Osteocyte (in vitro differentiated cells): Measurements from ENCODE around the gene CBX4. TPM values are rescaled to one million over a fixed set of nuclear protein-coding genes. Genes with fewer than 3 reads are reported as not detected.

Experiments used
- DNase-seq: peaks from one replicate; pipeline ENCODE4 v3.0.0; 2021; ENCODE audit warnings: mixed read lengths; ENCODE audit not compliant: unreplicated experiment; ENCODE audit errors: extremely low spot score
- H3K27ac Mint-ChIP-seq: one replicate; pipeline ENCODE4 v1.8.0; 2021; ENCODE audit warnings: mild to moderate bottlenecking, mixed read lengths; ENCODE audit not compliant: unreplicated experiment
- H3K27me3 Mint-ChIP-seq: one replicate; pipeline ENCODE4 v1.8.0; 2021; ENCODE audit warnings: mixed read lengths; ENCODE audit not compliant: unreplicated experiment
- H3K36me3 Mint-ChIP-seq: one replicate; pipeline ENCODE4 v1.8.0; 2021; ENCODE audit warnings: mixed read lengths; ENCODE audit not compliant: unreplicated experiment
- H3K4me1 Mint-ChIP-seq: one replicate; pipeline ENCODE4 v1.8.0; 2021; ENCODE audit warnings: mixed read lengths; ENCODE audit not compliant: unreplicated experiment
- H3K4me3 Mint-ChIP-seq: one replicate; pipeline ENCODE4 v1.8.0; 2021; ENCODE audit warnings: mild to moderate bottlenecking, moderate library complexity, mixed read lengths; ENCODE audit not compliant: unreplicated experiment
- H3K9me3 Mint-ChIP-seq: one replicate; pipeline ENCODE4 v1.8.0; 2021; ENCODE audit warnings: mixed read lengths; ENCODE audit not compliant: unreplicated experiment
- total RNA-seq: library from RNA; stranded (reverse); gene quantifications from 2 replicates; pipeline ENCODE4 v1.2.1, GENCODE V29; 2021
- TF ChIP-seq, protein P1 (sequence below): fragments of 200-600 bp; sonication (generic); IDR thresholded peaks from 2 replicates; pipeline ENCODE4 v1.5.0; 2021; ENCODE audit warnings: antibody characterized with exemption, mild to moderate bottlenecking, moderate library complexity

The CBX4 gene
- total RNA-seq, 1 donor from 2014 or later: 23.2 TPM

DNA sequence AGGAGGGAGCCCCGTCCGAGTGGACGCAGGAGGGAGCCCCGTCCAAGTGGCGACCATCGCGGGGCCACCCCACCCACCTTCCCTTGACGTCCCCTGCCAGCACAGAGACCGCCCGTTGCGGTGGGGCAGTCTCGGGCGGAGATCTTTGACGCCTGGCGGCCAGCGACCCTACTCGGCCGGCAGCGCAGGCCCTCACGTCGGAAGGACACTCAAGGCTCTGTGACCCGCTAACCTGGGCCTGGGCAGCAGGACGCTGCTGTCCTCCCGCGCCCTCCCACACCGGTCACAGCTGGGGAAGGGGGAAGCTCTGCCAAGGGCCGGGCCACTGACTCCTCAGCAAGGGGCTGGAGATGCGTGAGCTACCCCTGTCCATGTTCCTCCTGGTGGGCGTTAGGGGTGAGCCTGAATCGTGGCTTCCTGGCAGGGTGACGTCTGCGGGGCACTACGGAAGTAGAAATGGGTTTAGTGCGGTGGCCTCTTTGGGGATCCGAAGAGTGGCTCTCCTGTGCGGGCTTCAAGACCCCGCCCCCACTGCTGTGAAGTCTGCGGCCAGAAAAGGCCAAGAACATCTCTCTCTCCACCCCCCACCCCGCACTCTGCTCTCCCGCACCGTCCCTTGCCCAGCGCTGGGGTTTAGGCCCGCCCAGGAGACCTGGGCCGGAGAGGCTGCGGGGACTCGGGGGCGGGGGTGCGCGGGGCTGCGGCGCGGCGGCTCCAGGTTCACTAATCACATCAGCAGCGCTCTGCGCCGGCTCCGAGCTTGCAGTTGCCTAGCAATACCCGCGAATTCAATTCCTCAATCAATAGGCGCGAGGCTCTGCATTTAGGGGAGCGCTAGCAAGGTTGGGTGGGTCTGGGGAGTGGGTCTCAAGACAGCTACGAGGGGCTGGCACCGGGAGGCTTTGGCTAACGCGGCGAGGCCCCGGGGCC is 48.2 kb downstream of the CBX4 start:
- TF ChIP-seq, protein P1, sequence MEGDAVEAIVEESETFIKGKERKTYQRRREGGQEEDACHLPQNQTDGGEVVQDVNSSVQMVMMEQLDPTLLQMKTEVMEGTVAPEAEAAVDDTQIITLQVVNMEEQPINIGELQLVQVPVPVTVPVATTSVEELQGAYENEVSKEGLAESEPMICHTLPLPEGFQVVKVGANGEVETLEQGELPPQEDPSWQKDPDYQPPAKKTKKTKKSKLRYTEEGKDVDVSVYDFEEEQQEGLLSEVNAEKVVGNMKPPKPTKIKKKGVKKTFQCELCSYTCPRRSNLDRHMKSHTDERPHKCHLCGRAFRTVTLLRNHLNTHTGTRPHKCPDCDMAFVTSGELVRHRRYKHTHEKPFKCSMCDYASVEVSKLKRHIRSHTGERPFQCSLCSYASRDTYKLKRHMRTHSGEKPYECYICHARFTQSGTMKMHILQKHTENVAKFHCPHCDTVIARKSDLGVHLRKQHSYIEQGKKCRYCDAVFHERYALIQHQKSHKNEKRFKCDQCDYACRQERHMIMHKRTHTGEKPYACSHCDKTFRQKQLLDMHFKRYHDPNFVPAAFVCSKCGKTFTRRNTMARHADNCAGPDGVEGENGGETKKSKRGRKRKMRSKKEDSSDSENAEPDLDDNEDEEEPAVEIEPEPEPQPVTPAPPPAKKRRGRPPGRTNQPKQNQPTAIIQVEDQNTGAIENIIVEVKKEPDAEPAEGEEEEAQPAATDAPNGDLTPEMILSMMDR: no peak
- no peak for DNase-seq
- Mint-ChIP-seq H3K36me3 (no peaks in the 10 kb centered on the region), H3K27ac (no peak overlapping the region), H3K4me3 (no peak overlapping the region), H3K4me1 (peaks cover 23% of the 10 kb centered on the region), H3K9me3 (no peaks in the 10 kb centered on the region), H3K27me3 (peaks cover 43% of the 10 kb centered on the region)

DNA sequence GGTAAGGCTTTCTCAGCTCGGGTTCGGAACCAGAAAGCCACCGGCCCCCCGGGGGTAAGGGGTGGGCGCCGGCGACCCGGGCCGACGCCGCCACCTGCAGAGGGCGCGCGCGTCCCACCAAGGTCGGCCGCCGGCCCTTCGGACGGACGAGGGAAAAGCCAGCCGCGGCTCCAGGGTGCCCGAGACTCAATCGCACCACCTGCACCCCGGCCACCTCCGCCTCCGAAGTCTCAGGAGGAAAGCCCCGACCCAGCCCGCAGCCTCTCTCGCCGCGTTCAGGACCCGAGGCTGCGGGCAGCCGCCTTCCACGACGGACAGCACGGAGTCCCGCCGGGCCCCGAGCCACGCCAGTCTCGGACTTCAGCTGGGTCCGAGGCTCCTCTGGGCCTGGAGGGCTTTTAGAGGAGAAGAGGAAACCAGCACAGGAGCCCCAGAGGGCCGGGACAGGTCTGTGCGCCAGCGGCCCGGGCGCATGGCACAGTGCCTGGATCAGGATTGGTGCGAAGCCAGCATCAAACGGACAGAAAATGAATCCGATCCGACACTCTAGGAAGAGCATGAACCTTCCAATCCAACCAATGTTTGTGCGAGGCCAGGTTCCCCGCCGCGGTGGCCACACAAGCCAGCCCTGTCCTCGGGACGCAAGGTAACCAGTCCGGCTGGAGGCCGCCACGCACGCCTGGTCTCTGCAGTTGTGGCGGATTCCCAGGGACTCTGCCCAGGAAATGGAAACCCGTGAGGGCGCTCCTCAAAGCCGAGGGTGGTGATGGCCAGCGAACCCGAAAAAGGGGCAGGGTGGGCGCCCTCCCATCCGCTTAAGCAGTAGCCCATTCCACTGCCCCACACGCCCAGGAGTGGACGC is 49.1 kb downstream of the CBX4 start:
- Mint-ChIP-seq H3K27ac (no peak overlapping the region), H3K27me3 (peaks cover 43% of the 10 kb centered on the region), H3K4me3 (no peak overlapping the region), H3K9me3 (no peaks in the 10 kb centered on the region), H3K36me3 (peaks cover 3% of the 10 kb centered on the region), H3K4me1 (peaks cover 18% of the 10 kb centered on the region)
- DNase-seq: no peak
- TF ChIP-seq, protein P1: peak; percentile 83

DNA sequence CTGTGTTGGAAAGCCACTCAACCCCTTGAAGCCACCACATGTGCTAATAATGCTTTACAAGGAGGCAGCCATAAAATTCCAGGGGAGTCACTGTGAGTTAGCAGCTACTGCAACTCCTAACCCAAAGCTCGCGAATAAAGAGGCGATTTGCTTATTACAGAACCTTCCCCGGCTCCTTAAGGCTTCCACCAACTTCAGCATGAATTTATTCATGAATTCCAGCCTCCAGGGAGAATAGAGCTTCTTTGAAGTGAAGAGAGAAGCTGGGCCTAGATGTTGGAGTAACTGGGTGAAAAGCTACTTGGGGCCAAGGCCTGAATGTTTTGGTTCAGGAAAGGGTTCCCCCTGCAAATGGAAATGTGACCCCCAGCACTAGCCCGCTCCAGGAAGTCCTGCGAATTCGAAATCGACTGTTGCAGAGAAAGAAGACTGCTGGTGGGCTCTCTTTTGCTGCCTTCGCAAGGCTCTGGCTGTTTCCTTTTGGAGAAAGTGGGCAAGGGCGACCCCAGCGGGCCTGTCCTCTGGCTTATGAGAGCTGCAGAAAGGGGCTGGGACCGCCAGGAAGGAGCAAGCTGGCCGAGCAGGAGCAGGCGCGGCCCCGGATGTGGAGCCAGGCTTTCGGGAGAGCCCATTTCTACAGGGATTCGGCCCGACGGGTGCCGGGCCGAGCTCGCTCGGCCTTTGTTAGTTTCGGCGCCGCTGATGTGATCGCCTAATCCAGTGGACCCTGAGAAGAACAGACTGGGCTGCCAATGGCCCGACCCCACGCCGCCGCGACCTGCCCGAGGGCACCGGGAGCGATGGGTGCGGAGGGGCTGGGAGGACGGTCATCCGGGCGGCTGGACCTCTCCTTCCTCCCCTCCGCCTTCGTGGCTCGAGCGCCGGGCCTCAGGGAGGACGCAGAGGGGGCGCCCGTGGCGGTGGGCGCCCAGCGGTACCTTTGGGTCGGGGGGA is 50.0 kb downstream of the CBX4 start:
- TF ChIP-seq, protein P1: no peak
- H3K27ac Mint-ChIP-seq: no peak overlapping the region
- H3K27me3 Mint-ChIP-seq: peaks cover 43% of the 10 kb centered on the region
- peaks cover 18% of the 10 kb centered on the region for H3K4me1 Mint-ChIP-seq
- H3K9me3 Mint-ChIP-seq: no peaks in the 10 kb centered on the region
- DNase-seq: no peak
- H3K4me3 Mint-ChIP-seq: no peak overlapping the region
- peaks cover 4% of the 10 kb centered on the region for H3K36me3 Mint-ChIP-seq

DNA sequence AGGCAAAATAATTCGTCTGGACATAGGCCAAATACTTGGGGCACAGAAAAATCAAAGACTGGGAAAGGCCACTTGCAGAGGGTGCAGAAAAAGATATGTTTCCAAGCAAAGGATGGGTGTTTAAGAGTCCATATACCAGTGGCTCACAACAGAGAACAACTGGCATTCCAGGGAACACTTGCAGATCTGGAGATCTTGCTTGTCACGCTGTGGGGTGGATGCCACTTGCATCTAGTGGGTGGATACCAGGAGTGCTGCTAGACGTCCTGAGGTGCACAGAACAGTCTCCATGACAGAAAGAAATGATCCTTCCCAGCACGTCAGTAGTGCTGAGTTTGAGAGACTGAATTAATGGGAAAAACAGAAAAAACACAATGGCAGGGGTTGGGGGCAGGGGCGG is 50.8 kb downstream of the CBX4 start:
- Mint-ChIP-seq H3K4me1 (peaks cover 12% of the 10 kb centered on the region), H3K36me3 (peaks cover 7% of the 10 kb centered on the region), H3K9me3 (no peaks in the 10 kb centered on the region), H3K27ac (no peak overlapping the region), H3K27me3 (peaks cover 43% of the 10 kb centered on the region), H3K4me3 (no peak overlapping the region)
- DNase-seq: no peak
- TF ChIP-seq, protein P1: no peak
